ENCODE results near the gene MEGF6. TPM values are rescaled to one million over a fixed set of nuclear protein-coding genes. Genes with fewer than 3 reads are reported as not detected.

The MEGF6 gene
- total and polyA plus RNA-seq, 2 of the 8 experiments (the other 6 are each of a cell fraction or from before 2014, with no cell fraction given): 4.1 to 14.8 TPM

DNA sequence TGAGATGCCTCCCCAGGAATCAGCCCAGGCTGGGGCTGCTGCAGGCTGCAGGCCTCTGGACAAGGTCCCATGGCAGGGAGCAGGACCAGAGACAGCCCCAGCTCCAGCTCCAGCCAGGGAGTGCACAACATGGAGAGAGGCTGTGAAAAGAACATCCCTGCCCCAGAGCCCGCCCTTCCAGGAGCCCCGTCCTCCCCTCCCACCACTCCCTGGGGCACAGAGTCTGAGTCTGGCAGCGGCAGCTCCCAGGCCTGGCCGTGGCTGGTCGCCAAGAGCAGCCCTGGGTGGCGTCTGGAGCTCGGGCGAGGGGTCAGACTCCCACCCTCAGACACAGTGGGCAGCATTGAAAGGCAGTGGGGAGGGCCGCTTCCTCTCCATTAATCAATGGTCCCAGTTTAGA lies 37.8 kb downstream of the MEGF6 start:
- Histone ChIP-seq H3K18ac (ENCODE audit: extremely low read depth, low read length) (no peak overlapping the region), H3K4ac (replicated peaks; ENCODE audit: insufficient read length, low read depth, low read length) (no peak overlapping the region), H4K20me1 (replicated peaks in 1 of 2; ENCODE audit: control insufficient read depth in 1 of 2, insufficient read depth in 2 of 2, low read length in 2 of 2) (peaks cover 0 to 3% of the 10 kb centered on the region in 2 experiments), H3K36me3 (ENCODE audit: control insufficient read depth in 2 of 4, insufficient read depth in 4 of 4, low read length in 3 of 4) (no peaks in the 10 kb centered on the region; a peak in 1 of 8 replicates), H2BK120ac (replicated peaks; ENCODE audit: low read depth, low read length) (no peak overlapping the region), H3K27me3 (replicated peaks in 1 of 4; ENCODE audit: control insufficient read depth in 3 of 4, extremely low read depth in 1 of 4, insufficient read depth in 3 of 4, low read length in 3 of 4) (no peaks in the 10 kb centered on the region), H3K4me3 (ENCODE audit: extremely low read depth in 1 of 4, insufficient read depth in 2 of 4, low read depth in 3 of 4, low read length in 4 of 4) (no peak overlapping the region), H4K91ac (replicated peaks; ENCODE audit: insufficient read length, low read length) (no peak overlapping the region), H3K23me2 (ENCODE audit: low read depth, low read length) (no peaks in the 10 kb centered on the region), H2BK5ac (ENCODE audit: low read depth, low read length) (no peak overlapping the region), H3K79me1 (ENCODE audit: low read depth, low read length) (no peaks in the 10 kb centered on the region; the same call in 1 of the 2 replicates), H2AK5ac (ENCODE audit: low read depth, low read length) (no peak overlapping the region), H3K23ac (ENCODE audit: insufficient read length) (no peak overlapping the region), H3K79me2 (ENCODE audit: control insufficient read depth in 1 of 2, insufficient read depth in 2 of 2, low read length in 2 of 2) (no peaks in the 10 kb centered on the region), H4K8ac (ENCODE audit: extremely low read depth, insufficient read depth, low read length) (no peak overlapping the region), H3K4me2 (ENCODE audit: insufficient read depth in 1 of 2, low read depth in 2 of 2, low read length in 2 of 2) (no peak overlapping the region), H2AFZ (ENCODE audit: low read length) (no peak overlapping the region), H3K27ac (ENCODE audit: low read depth, low read length) (no peak overlapping the region), H3K9me3 (ENCODE audit: insufficient read depth in 2 of 2, low read depth in 1 of 2, low read length in 1 of 2) (peaks cover 3 to 6% of the 10 kb centered on the region in 2 experiments; a peak in 2 of 4 replicates), H3K14ac (ENCODE audit: insufficient read length) (no peak overlapping the region), H2BK20ac (ENCODE audit: low read length) (no peak overlapping the region), H3K56ac (replicated peaks; ENCODE audit: insufficient read length, low read depth, low read length) (no peak overlapping the region), H3K9ac (replicated peaks in 1 of 4; ENCODE audit: extremely low read depth in 1 of 4, low read depth in 3 of 4, low read length in 3 of 4) (no peak overlapping the region), H3K4me1 (replicated peaks in 1 of 4; ENCODE audit: control insufficient read depth in 3 of 4, insufficient read depth in 4 of 4, low read length in 3 of 4) (no peaks in the 10 kb centered on the region), H2BK15ac (ENCODE audit: low read length) (no peak overlapping the region), H4K5ac (ENCODE audit: insufficient read length, low read depth, low read length) (no peak overlapping the region), H2BK12ac (ENCODE audit: low read depth, low read length) (no peak overlapping the region)
- TF ChIP-seq EP300 (IDR thresholded peaks at IDR 0.05; ENCODE audit: borderline replicate concordance in 1 of 2, low read depth in 2 of 2, low read length in 2 of 2) (no peak), RBBP5 (IDR thresholded peaks at IDR 0.05; ENCODE audit: borderline replicate concordance, low read depth, low read length) (no peak), EGR1 (IDR thresholded peaks at IDR 0.05; ENCODE audit: borderline replicate concordance, low read depth, low read length) (no peak), BCL11A (IDR thresholded peaks at IDR 0.05; ENCODE audit: low read depth in 2 of 2, low read length in 2 of 2) (no peak)
- TF ChIP-seq, protein P1, sequence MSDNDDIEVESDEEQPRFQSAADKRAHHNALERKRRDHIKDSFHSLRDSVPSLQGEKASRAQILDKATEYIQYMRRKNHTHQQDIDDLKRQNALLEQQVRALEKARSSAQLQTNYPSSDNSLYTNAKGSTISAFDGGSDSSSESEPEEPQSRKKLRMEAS (IDR thresholded peaks at IDR 0.05): no peak
- TF ChIP-seq, protein P2, sequence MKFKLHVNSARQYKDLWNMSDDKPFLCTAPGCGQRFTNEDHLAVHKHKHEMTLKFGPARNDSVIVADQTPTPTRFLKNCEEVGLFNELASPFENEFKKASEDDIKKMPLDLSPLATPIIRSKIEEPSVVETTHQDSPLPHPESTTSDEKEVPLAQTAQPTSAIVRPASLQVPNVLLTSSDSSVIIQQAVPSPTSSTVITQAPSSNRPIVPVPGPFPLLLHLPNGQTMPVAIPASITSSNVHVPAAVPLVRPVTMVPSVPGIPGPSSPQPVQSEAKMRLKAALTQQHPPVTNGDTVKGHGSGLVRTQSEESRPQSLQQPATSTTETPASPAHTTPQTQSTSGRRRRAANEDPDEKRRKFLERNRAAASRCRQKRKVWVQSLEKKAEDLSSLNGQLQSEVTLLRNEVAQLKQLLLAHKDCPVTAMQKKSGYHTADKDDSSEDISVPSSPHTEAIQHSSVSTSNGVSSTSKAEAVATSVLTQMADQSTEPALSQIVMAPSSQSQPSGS (IDR thresholded peaks at IDR 0.05; ENCODE audit: low read length): no peak
- ChIA-PET POLR2A (ENCODE audit: partially characterized antibody) (interaction anchor here (1.1 kb wide), 1 partner anchor 9 kb away, joined by 3 read pairs; no protein-coding TSS in a partner anchor), CTCF (ENCODE audit: partially characterized antibody) (interaction anchor here (1.1 to 6.8 kb wide), 5 partner anchors 8 to 258 kb away, joined by 3 to 56 read pairs (median 3); no protein-coding TSS in a partner anchor)
- DNase-seq (ENCODE audit: low read depth in 1 of 2, low spot score in 2 of 2): no peak
- WGBS, 2 experiments (ENCODE audit: extremely low coverage in 1 of 2, insufficient coverage in 1 of 2, insufficient read length in 1 of 2, insufficient replicate concordance in 2 of 2, low coverage in 1 of 2, low lambda C conversion rate in 2 of 2, missing lambda C conversion rate in 1 of 2): 75% methylated on average over 9 of the region's 9 CpGs; no CpG with 5 or more reads in 1 of the 2 experiments
- FAIRE-seq: no peak

Data from H1 (cell line).